Measurements from ENCODE around the gene APOM.

Gene APOM

DNA sequence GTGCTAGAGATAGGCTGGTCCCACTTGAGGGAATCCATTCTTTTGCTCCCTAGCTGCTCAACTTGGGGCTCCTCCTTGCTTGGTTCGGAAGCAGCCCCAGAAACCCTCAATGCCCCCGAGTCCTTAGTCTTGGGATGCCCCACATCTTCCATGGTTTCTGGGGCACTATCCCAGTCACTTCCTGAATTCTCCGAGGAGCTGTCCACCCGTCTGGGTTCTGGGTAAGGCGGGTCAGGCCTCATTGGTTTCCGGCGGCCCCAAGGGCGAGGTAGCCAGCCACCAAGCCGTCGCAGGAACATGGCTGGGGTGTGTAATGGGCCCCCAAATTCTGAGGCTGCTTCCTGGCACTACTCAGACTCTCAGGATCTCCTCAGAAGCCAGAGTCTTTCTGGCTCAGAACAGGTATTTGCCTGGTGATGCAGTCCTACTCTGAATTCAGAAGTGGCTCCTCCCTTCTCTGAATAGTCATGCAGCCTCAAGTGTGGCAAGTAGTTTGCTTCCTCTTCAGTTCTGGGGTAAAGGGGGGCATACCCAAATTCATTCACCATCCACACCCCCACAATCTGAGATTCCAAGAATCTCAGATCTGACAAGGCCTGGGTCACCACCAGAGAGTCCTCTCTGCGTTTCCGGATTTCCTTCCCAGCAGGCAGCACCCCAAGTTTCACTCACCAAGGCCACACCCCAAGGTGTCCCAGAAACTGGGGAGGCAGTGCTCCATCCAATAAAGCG is 4.1 kb downstream of the APOM start:
- DNase-seq = no peak

DNA sequence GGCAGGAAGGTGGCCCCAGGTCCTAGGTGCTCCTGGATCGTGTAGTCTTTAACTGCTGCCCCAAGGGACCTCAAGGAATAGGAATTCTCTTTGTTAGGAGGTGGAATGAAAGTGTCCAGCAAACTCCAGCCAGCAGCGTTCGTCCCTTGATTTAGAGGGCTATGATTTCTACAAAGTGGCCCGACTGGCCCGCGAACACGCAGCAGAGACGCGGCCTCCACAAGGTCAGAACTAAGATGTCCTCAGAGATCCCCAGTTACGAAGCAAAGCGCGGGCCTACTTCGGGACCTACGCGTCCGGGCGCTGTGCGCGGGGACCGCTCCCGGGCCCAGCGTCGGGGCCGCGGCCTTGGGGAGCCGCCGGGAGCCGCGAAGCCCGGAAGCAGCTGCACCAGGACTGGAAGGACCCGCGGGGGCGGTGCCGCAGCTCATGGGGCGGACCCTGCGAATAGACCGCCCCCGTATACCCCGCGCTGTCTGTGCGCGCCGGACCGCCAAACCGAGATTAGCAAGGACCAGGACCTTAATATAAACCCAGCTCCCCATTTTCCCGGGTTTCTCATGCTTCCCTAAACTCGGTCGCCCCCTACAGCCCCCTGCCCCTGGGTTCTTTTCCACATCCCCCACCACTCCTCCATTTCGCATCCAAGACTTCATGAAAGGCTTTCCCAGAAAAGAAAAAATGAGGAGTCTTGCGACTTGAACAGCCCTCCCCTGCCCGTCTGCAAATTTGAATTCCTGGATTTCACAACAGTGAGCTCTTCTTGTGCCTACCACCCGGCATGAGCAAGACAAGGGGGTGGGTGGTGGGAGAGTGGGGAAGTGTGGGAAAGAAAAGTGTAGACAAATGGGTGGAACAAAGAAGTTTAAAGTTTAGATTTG is 4.9 kb downstream of the APOM start, which contains the start of gene C6orf47:
Gene C6orf47 (minus strand): TSS at position 398 of the 881 bp plus-strand sequence. CDS start 831 bp downstream, outside the sequence.
- DNase-seq = peak; percentile 67

GRCh38 chr6:31661262-31662123 is 5.8 kb downstream of the APOM start:
- DNase-seq = no peak

GRCh38 chr6:31662124-31662723 is 6.5 kb downstream of the APOM start:
- no peak for DNase-seq

GRCh38 chr6:31663126-31663960 is 7.6 kb downstream of the APOM start:
- DNase-seq = no peak

- no peak for DNase-seq
Observed at GRCh38 chr6:31663961-31664789, 8.5 kb downstream of the APOM start.

GRCh38 chr6:31664790-31665500 is 9.3 kb downstream of the APOM start, which contains the start of gene GPANK1:
TSS of gene GPANK1 (minus strand) at chr6:31664997. CDS start at chr6:31664478, 519 bp downstream.
- peak; percentile 94 for DNase-seq

- DNase-seq = peak; percentile 99
Observed at GRCh38 chr6:31665501-31666336, 10.0 kb downstream of the APOM start, which contains the start of gene CSNK2B. TSS of gene CSNK2B (plus strand) at chr6:31666080. CDS start at chr6:31666832, 752 bp downstream.

GRCh38 chr6:31666337-31666965 is 10.8 kb downstream of the APOM start:
- no peak for DNase-seq

DNA sequence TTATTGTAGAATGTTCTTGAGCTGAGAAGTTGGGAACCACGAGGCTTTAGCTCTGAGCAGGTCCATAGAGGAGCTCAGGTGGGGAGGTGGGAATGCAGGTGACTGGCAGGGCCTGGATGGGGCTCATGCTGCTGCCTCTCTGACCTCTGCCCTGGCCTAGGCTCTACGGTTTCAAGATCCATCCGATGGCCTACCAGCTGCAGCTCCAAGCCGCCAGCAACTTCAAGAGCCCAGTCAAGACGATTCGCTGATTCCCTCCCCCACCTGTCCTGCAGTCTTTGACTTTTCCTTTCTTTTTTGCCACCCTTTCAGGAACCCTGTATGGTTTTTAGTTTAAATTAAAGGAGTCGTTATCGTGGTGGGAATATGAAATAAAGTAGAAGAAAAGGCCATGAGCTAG is 14.0 kb downstream of the APOM start, which contains the start of gene LY6G5B:
Gene LY6G5B (plus strand): TSS at position 301 of the 400 bp plus-strand sequence. CDS start 975 bp downstream, outside the sequence.
- no peak for DNase-seq

GRCh38 chr6:31676322-31676903 is 20.7 kb downstream of the APOM start:
- no peak for DNase-seq

DNA sequence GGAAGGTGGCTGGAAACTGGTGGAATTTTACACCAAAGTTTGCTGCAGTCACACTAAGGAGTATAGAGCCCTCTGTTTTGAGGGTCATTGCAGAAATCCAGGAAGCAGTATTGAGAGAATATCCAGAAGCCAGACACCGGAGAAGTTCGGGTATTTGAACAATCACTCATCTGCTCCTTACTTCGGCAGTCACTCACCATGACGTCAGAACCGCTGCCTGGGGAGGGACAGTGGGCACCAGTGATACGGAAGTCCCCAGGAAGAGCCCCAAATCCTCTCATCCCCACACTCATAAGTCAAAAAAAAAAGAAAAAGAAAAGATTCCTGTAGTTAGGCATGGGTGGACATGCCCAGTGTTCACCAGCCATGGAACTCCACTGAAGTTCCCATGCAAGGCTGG is 21.2 kb downstream of the APOM start:
- DNase-seq = no peak

DNA sequence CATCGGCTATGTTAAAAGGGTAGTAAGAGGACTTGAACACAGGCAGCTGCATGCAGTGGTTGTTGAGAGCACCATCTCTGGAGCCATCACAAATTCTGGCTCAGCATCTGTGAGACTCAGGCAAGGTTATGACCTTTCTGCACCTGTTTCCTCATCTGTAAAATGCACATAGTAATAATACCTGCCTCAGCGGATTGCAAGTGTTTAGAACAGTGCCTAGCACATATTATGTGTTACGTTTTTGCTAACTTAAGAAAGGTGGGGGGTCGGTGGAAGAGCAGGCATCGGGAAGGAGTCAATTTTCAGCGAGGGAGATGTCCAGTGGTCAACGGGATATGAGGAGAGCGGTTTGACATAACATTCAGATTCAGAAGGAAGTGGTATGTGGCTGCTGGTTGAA is 22.3 kb downstream of the APOM start:
- no peak for DNase-seq

DNA sequence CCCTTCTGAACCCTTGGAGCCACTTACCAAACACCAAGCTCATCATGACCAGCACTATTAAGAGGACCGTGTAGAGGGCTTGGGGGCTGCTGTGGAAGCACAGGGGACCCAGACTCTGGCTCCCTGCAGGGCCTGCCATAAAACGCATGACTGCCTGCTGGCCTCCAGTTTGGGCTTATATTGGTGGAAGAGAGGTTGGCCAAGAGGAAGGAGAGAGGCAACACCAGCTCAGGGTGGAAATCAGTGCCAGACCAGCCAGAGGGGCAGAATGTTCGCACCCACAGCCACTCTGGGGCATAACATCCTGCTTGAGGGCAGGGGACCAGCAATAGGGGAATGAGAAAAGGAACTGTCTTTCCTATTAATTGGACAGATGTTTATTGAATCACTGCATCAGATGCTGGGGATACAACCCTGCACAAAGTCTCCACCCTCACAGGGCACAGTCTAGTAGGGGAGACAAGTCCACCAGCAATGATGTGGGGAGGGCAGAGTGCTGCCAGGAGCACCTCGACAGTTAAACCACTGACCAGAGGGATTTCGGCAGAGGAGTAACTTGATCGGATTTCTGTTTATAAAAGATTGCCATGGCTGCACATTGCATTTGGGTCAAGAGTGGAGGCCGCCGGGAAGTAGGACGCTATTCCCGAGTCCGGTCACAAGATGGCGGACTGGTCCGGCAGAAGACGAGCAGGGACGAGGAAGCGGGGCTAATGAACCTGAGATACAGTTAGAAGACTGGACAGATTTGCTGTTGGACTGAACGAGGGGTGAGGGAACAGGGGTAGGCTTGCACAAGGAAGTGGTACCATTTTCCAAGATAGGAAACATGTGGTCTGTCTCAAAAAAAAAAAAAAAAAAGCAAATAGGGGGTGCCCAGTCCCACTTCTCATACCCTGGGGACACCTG is 24.8 kb downstream of the APOM start, which contains the start of gene LY6G5C:
Gene LY6G5C (minus strand): TSS at position 842 of the 909 bp plus-strand sequence. CDS start 694 bp downstream, at position 148.
- peak; percentile 87 for DNase-seq

DNA sequence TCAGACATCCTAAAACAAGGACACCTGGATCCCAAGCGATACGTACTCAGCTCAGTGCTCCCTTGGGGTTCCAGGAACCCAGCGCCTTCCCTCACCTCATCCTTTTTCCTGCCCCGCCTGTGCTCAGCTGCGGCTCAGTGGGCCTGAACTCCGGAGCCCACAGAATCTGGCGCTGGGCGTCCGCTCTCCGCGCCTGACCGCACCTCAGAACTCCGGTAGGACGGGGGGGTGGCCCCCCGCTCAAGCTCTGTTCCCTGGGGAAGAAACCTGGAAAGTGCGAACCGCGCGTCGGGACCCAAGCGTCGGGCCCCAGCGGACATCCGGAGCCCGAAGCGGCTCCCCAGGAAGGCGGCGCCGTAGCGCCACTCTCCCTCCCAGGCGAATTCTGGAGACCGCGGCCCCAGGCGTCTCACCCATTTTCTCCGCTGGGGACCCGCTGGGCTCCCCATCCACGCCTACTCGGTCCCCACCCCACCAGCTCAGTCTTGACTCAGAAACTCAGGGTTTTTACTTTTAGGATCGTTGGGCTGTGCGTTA is 25.5 kb downstream of the APOM start:
- no peak for DNase-seq

GRCh38 chr6:31683591-31683990 is 27.9 kb downstream of the APOM start:
- DNase-seq = no peak
